Thyroid gland (tissue), 4 donors: Measurements from ENCODE around the gene OR10G3. TPM values are rescaled to one million over a fixed set of nuclear protein-coding genes. Genes with fewer than 3 reads are reported as not detected.

Experiments used
- DNase-seq, 2 donors: peaks; one replicate each; pipeline ENCODE4 v3.0.0-alpha.2; 2019
- H3K27ac ChIP-seq, 3 donors: fragments of 200-600 bp; sonication (generic); 1 replicate in 2 of 3; 2 replicates in 1 of 3; pipeline ENCODE4 v1.5.1; 2016 to 2019; ENCODE audit warnings: mild to moderate bottlenecking in 1 of 3, moderate library complexity in 1 of 3
- H3K27me3 ChIP-seq: fragments of 200-600 bp; sonication (generic); one replicate; pipeline ENCODE4 v1.5.1; 2019
- H3K36me3 ChIP-seq, 2 donors: fragments of 200-600 bp; sonication (generic); one replicate each; pipeline ENCODE4 v1.5.1; 2016 to 2019
- H3K4me1 ChIP-seq, 2 donors: fragments of 200-600 bp; sonication (generic); one replicate each; pipeline ENCODE4 v1.5.1; 2017 to 2019
- H3K4me3 ChIP-seq, 3 donors: fragments of 200-600 bp; sonication (generic); replicated peaks in 1 of 3; 1 replicate in 2 of 3; 2 replicates in 1 of 3; pipeline ENCODE4 v1.5.1; 2016; ENCODE audit warnings: mild to moderate bottlenecking in 1 of 3
- H3K9me3 ChIP-seq: fragments of 200-600 bp; sonication (generic); one replicate; pipeline ENCODE4 v1.5.1; 2017
- POLR2A ChIP-seq, 2 donors: fragments of 450-650 bp; IDR thresholded peaks; one replicate each; pipeline ENCODE4 v1.6.1; 2017; ENCODE audit warnings: antibody characterized with exemption in 2 of 2, mild to moderate bottlenecking in 2 of 2, moderate library complexity in 1 of 2
- WGBS, 2 donors: methylation state at CpG; one replicate each; pipeline ENCODE4 v1.1.5; 2017; 5-methylcytosine and 5-hydroxymethylcytosine counted together
- intact Hi-C: fragments of 100-400 bp; cut with DNase I; formaldehyde crosslinking; loops from one replicate; pipeline ENCODE4 v1.15.1; 2023
- total RNA-seq, 4 donors: library from RNA; depleted of rRNA; stranded (reverse); fragments of >200 nt; gene quantifications; one replicate each; pipeline ENCODE4 v1.2.3, GENCODE V29; 2016
- TF ChIP-seq, protein P1 (sequence below), 6 experiments: fragments of 200-600 bp in 3 of 6; fragments of 450-650 bp in 3 of 6; sonication (generic) in 3 of 6; IDR thresholded peaks; one replicate each; pipeline ENCODE4 v1.5.1; 2016 to 2019; ENCODE audit warnings: antibody characterized with exemption in 6 of 6, mild to moderate bottlenecking in 2 of 6, inconsistent platforms in 1 of 6, moderate library complexity in 1 of 6

OR10G3 gene
- total RNA-seq, 4 donors from 2014 or later, result not detected

GRCh38 chr14:21528381-21529348, 51.2 kb downstream of the OR10G3 start:
- H3K36me3 ChIP-seq, result no peaks in the 10 kb centered on the region
- no peak for DNase-seq
- no peak overlapping the region for H3K4me3 ChIP-seq
- no peak overlapping the region for H3K27ac ChIP-seq
- H3K4me1 ChIP-seq, result peaks cover 11 to 14% of the 10 kb centered on the region in 2 donors
- H3K9me3 ChIP-seq, result no peaks in the 10 kb centered on the region
- TF ChIP-seq, protein P1, sequence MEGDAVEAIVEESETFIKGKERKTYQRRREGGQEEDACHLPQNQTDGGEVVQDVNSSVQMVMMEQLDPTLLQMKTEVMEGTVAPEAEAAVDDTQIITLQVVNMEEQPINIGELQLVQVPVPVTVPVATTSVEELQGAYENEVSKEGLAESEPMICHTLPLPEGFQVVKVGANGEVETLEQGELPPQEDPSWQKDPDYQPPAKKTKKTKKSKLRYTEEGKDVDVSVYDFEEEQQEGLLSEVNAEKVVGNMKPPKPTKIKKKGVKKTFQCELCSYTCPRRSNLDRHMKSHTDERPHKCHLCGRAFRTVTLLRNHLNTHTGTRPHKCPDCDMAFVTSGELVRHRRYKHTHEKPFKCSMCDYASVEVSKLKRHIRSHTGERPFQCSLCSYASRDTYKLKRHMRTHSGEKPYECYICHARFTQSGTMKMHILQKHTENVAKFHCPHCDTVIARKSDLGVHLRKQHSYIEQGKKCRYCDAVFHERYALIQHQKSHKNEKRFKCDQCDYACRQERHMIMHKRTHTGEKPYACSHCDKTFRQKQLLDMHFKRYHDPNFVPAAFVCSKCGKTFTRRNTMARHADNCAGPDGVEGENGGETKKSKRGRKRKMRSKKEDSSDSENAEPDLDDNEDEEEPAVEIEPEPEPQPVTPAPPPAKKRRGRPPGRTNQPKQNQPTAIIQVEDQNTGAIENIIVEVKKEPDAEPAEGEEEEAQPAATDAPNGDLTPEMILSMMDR (IDR thresholded peaks at IDR 0.05), result no peak
- no peak for TF ChIP-seq POLR2A (IDR thresholded peaks at IDR 0.05)
- 77 to 78% methylated on average over 4 of the region's 4 CpGs for WGBS, 2 donors
- no peaks in the 10 kb centered on the region for H3K27me3 ChIP-seq
- intact Hi-C loops, result no loop called here

DNA sequence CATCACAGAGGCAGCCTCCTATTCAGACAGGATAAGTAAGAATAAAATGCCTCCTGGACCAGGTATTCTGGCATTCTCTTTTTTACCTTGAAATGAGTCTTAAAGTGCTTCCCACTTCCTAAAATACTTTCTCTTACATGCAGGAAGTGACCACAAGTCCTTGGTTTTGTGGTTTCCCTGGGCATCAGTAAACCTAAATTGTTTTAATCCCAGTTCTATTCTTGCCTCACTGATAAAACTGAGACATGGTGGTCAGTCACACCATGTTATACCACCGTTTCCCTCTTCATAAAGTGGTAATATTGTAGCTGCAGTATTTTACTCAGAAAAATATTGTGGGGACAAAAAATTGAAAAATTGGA, 52.6 kb downstream of the OR10G3 start:
- peak overlapping the region in 1 of 3 donors; percentile 74 for H3K27ac ChIP-seq
- WGBS, 2 donors, result 58 to 62% methylated on average over 1 of the region's 1 CpG
- intact Hi-C loops, result no loop called here

DNA sequence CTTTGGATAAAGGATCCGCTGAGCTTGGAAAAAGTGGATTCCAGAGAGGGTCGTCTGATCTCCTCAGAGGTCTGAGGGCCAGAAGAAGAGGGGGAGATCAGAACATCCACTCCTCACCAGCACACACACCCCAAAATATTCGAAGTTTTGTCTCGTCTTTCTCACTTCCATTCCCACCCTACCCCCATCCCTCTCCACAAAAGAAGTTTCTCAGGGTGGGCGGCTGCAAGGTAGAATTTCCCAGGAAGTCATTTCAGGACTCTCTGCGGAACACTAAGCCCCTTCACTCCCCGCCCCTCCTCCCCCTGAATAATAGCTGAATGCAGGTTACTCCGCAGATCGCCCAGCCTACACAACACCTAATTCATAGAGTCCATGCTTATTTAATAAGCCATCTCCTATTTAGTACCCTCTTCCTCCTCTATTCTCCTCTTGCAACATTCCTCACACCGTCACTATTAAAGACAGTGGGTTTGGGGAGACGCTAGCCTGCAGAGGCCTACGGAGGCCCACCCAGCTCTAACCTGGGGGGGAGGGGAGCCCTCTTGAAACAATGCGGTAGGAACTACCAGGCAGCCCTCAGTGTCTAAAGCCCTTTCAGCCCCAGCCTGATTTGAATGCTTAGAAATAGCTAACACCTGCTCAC, 53.1 kb downstream of the OR10G3 start:
- no peaks in the 10 kb centered on the region for H3K27me3 ChIP-seq
- intact Hi-C loops, result no loop called here
- TF ChIP-seq, protein P1 (IDR thresholded peaks at IDR 0.05), result no peak
- TF ChIP-seq POLR2A (IDR thresholded peaks at IDR 0.05), result no peak
- peak; percentile 35 to 40 for DNase-seq
- no peaks in the 10 kb centered on the region for H3K9me3 ChIP-seq
- peaks cover 11 to 20% of the 10 kb centered on the region in 2 donors for H3K4me1 ChIP-seq
- WGBS, 2 donors, result 8 to 12% methylated on average over 13 of the region's 13 CpGs
- peak overlapping the region in 2 of 3 donors; percentile 78 to 91 for H3K4me3 ChIP-seq
- H3K27ac ChIP-seq, result peak overlapping the region; percentile 64 to 74 (median 73)
- no peaks in the 10 kb centered on the region for H3K36me3 ChIP-seq

More for the DNA sequence above, 52.6 kb downstream of the OR10G3 start:
- Histone ChIP-seq H3K4me3 (peak overlapping the region in 1 of 3 donors; percentile 78), H3K9me3 (no peaks in the 10 kb centered on the region), H3K36me3 (no peaks in the 10 kb centered on the region), H3K27me3 (no peaks in the 10 kb centered on the region), H3K4me1 (peaks cover 11 to 15% of the 10 kb centered on the region in 2 donors)
- DNase-seq, result no peak
- TF ChIP-seq POLR2A (IDR thresholded peaks at IDR 0.05), result no peak
- TF ChIP-seq, protein P1 (IDR thresholded peaks at IDR 0.05), result no peak

DNA sequence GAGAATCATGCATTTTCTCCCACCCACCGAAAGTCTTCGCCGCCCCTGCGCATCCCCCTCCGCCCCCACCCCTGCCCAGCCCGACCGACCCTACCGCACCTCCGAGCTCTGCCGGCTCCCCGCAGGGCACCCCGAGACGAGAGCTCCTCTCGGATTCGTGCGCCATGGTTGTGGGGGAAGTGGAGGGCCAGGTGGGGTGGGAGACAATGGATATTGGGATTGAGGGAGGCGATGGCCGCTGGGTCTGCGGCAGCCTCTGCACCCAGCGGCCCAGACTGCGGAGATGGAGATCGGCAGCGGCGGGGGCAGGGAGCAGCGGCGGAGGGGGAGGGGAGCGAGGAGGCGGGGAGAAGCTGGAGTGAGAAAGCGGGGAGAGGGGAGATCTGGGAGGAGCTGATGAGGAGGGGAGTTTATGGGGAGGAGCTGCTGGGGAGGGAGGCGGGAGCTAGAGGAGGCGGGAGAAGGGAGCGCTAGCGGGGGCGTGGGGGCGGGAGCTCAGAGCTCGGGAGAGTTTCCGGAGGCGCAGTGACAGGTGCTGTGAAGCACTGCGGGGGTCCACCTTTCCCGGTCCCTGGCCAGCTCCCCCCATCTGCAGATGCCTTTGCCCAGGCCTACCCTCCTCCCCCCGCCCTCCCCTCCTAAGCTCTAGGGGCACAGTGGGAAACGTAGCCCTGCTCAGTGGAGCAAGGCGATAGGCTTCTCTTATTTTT, 53.8 kb downstream of the OR10G3 start, which contains the start of gene SALL2:
Gene SALL2 (minus strand): TSS at position 385 of the 710 bp plus-strand sequence. CDS start 219 bp downstream, at position 166.
- H3K27ac ChIP-seq, result peak within 1 kb of the TSS; percentile 64 to 74 (median 73)
- no peaks in the 10 kb centered on the region for H3K9me3 ChIP-seq
- peak; percentile 88 to 89 for DNase-seq
- intact Hi-C loops, result no loop called here
- H3K36me3 ChIP-seq, result no peaks in the 10 kb centered on the region
- H3K4me1 ChIP-seq, result peaks cover 14 to 25% of the 10 kb centered on the region in 2 donors
- H3K4me3 ChIP-seq, result peak within 1 kb of the TSS; percentile 35 to 91 (median 78)
- WGBS, 2 donors, result 2% methylated on average over 30 to 34 of the region's 43 CpGs
- TF ChIP-seq POLR2A (IDR thresholded peaks at IDR 0.05), result peak in 1 of 2 donors; percentile 56
- TF ChIP-seq, protein P1 (IDR thresholded peaks at IDR 0.05), result no peak
- H3K27me3 ChIP-seq, result no peaks in the 10 kb centered on the region
